C4-2B (cell line): ENCODE results near the gene SGIP1.
A peak's percentile ranks its signal among the peaks of the same experiment; 100 is the strongest.

Experiments used
- H3K27ac ChIP-seq: fragments of 450-650 bp; 2 replicates; pipeline ENCODE4 v1.5.1; 2017
- ZFX ChIP-seq: fragments of 450-650 bp; IDR thresholded peaks from 2 replicates; pipeline ENCODE4 v1.6.1; 2017
- TF ChIP-seq, protein P1 (sequence below): fragments of 450-650 bp; conservative IDR thresholded peaks from 2 replicates; pipeline ENCODE4 v1.5.1; 2017; ENCODE audit warnings: mild to moderate bottlenecking

Gene SGIP1

DNA sequence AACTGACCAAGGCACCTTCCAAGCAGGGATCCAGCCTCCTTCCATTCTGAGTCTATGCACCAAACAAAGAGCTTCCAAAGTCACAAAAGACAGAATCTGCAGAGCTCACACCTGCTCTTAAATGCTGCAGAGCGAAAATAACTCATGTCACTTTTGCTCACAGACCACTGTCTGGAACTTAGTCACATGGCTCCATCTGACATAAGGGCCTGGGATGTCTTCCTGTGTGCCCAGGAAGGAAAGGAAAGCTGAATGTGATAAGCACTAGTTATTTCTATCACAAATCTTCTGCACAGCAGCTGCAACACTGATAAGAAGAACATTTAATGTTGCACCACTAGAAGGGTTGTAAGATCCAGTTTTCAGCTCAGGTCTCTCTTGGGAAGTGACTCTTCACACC is 39.5 kb upstream of the SGIP1 start:
- no peak overlapping the region for H3K27ac ChIP-seq
- TF ChIP-seq, protein P1, sequence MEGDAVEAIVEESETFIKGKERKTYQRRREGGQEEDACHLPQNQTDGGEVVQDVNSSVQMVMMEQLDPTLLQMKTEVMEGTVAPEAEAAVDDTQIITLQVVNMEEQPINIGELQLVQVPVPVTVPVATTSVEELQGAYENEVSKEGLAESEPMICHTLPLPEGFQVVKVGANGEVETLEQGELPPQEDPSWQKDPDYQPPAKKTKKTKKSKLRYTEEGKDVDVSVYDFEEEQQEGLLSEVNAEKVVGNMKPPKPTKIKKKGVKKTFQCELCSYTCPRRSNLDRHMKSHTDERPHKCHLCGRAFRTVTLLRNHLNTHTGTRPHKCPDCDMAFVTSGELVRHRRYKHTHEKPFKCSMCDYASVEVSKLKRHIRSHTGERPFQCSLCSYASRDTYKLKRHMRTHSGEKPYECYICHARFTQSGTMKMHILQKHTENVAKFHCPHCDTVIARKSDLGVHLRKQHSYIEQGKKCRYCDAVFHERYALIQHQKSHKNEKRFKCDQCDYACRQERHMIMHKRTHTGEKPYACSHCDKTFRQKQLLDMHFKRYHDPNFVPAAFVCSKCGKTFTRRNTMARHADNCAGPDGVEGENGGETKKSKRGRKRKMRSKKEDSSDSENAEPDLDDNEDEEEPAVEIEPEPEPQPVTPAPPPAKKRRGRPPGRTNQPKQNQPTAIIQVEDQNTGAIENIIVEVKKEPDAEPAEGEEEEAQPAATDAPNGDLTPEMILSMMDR: no peak

DNA sequence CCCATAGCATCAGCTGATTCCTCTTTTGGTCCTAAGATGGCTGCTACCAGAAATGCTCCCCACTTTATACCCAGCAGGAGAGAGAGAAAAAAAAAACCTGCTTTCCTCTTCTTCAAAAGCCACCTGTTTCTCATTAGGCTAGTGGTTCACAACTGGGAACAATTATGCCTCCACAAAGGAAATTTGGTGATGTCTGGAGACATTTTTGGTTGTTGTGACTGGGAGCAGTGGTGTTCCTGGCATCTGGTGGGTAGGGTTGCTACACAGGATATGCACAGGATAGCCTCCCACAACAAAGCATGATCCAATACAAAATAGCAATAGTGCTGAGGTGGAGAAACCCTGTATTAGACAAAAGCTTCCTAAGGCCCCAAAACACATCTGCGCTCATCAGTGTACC is 38.5 kb upstream of the SGIP1 start:
- no peak for TF ChIP-seq ZFX
- TF ChIP-seq, protein P1: no peak
- no peak overlapping the region for H3K27ac ChIP-seq

DNA sequence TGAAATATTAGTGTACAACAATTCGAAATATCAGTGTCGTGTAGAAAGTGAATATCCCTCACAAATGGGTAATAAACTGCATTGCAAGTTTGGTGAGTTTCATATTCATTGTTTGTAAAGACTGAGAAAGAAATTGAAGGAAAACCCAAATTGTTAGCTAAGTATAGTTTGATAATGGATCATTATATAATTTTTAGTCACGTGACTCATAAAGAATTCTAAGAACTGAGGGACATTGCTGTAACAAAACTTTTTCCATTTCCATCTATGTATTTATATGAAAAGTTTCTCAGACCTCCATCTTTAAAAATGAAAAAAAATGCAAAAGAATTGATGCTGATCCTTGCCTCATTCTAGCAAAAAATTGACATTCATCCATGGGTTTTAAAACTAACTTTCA is 36.0 kb upstream of the SGIP1 start:
- TF ChIP-seq, protein P1: no peak
- TF ChIP-seq ZFX: no peak
- no peak overlapping the region for H3K27ac ChIP-seq

DNA sequence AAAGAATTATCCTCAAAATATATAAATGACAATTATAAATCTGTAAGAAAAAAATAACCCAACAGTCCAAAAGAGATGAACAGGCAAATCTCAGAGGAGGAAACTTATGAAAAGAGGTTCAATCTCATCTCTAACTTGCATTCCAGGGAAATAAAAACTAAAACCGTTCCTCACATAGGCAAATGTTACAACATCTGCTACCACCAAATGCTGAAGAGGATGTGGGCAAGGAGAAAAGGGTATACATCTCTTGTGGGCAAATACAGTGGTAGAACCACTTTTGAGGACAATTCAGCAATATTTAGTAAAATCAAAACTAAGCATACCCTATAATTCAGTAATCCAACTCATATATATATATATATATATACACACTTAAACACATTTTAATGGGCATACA is 33.7 kb upstream of the SGIP1 start:
- H3K27ac ChIP-seq: no peak overlapping the region
- TF ChIP-seq, protein P1: no peak
- no peak for TF ChIP-seq ZFX

DNA sequence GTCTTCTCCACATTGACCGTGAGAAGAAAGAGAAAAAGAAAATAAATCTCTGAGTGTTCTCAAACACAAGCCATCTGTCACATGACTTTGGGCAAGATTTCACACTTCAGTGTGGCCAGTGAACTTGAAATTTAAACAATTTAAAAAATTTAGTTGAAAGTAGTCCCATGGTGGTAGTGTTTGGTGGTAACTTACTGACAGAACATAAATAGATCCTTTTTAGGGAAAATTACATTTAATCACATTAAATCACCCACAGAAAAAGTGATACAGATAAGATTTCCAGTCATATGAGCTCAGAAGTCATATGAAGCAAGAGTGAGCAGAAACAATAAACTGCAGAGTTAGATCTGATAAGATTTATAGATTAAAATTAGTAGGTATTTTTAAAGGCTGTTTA is 31.9 kb upstream of the SGIP1 start:
- H3K27ac ChIP-seq: no peak overlapping the region
- TF ChIP-seq, protein P1: no peak
- no peak for TF ChIP-seq ZFX

DNA sequence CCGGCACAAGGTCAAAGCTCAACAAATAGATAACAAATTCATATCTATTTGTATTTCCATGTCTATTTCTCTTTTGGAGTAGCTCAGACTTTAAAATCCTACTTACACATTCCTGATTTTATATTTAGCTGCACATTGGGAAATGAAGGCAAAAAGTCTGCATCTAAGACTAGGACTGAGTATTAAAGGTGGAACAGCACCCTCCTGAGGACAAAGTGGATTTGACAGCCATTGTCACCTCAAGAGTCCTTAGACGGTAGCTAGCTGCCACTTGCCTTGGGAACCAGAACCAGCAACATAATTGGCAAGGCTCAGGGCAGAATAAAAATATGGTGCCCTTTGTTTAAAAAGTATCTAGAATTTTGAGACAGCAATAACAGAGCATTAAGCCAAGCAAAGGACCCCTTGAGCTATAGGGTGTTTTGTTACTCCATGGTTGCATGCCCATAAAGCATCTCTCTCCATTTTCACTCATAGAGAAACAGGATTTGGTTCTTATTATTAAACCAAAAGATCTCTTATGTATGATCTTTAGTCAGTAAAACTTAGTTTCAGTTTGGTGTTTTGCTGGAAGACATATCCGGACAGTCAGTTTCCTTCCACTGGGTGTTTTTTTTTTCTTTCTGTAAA is 30.0 kb upstream of the SGIP1 start:
- no peak overlapping the region for H3K27ac ChIP-seq
- no peak for TF ChIP-seq ZFX
- TF ChIP-seq, protein P1: peak; percentile 83

DNA sequence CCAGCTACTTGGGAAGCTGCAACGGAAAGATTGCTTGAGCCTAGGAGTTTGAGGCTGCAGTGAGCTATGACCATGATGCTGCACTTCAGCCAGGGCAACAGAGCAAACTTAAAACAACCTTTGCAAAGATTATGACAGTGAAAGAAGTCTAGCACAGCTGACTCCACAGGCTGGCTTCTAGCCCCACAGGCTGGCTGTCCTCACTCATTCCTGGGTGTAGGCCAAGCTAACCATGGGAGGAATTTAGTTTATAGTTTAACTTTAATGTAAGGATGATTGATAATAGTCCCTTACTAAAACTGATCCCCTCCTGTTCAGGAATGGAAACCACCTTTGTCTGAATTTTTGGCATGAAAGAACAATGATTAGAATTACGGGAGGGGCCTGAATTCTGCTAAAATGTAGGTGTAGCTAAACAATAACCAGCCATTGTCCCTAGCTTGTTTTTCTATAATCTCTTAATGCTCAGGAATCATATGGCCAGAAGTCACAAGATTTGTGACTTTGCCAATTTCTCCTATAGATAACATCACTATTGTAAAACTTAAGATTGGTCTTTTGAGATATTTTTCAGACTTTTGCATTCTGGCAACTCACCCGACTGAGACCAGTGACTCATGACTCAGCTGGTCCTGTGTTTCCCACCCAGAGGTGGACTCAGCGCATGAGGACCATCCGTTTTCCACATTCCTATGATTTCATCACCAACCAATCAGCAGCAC is 28.1 kb upstream of the SGIP1 start:
- TF ChIP-seq, protein P1: no peak
- TF ChIP-seq ZFX: no peak
- no peak overlapping the region for H3K27ac ChIP-seq
